Calu3 (cell line): ENCODE results near the gene RAPGEF6. TPM values are rescaled to one million over a fixed set of nuclear protein-coding genes. Genes with fewer than 3 reads are reported as not detected.
"Not testable (repeated sequence)": the region's sequence is repeated elsewhere in the genome, so short reads cannot be mapped to it uniquely, and the experiment has no call there.

Source experiments
- BruUV-seq: library from RNA; stranded (reverse); fragments of 400-500 nt; replicated peaks from 2 replicates; lab custom pipeline; 2021; lab: Mats Ljungman, UMichigan
- CTCF ChIA-PET: fragments of 300-600 bp; sonication (Branson Sonifier 250); formaldehyde crosslinking; loops from one replicate; lab custom pipeline; 2022; ENCODE audit warnings: antibody characterized with exemption; lab: Charles Lee
- DNase-seq: peaks from one replicate; pipeline ENCODE4 v3.0.0; 2022
- H3K27ac Mint-ChIP-seq: one replicate; pipeline ENCODE4 v1.8.0; 2022; ENCODE audit warnings: mixed read lengths; ENCODE audit not compliant: unreplicated experiment
- H3K27me3 Mint-ChIP-seq: one replicate; pipeline ENCODE4 v1.8.0; 2022; ENCODE audit warnings: mixed read lengths; ENCODE audit not compliant: unreplicated experiment
- H3K36me3 Mint-ChIP-seq: one replicate; pipeline ENCODE4 v1.8.0; 2022; ENCODE audit warnings: mild to moderate bottlenecking, moderate library complexity, mixed read lengths; ENCODE audit not compliant: insufficient read depth, unreplicated experiment
- H3K4me1 Mint-ChIP-seq: one replicate; pipeline ENCODE4 v1.8.0; 2022; ENCODE audit warnings: mild to moderate bottlenecking, low read depth, mixed read lengths; ENCODE audit not compliant: unreplicated experiment
- H3K4me3 Mint-ChIP-seq: one replicate; pipeline ENCODE4 v1.8.0; 2022; ENCODE audit warnings: mild to moderate bottlenecking, low read depth, moderate library complexity, mixed read lengths; ENCODE audit not compliant: unreplicated experiment
- H3K9me3 Mint-ChIP-seq: one replicate; pipeline ENCODE4 v1.8.0; 2022; ENCODE audit warnings: low read depth, mixed read lengths; ENCODE audit not compliant: unreplicated experiment
- intact Hi-C: fragments of 100-400 bp; cut with micrococcal nuclease; formaldehyde crosslinking; loops from one replicate; pipeline ENCODE4 v1.10.0; 2022; ENCODE audit not compliant: unreplicated experiment
- total RNA-seq: library from RNA; stranded (reverse); gene quantifications from 2 replicates; pipeline ENCODE4 v1.2.3, GENCODE V29; 2022
- TF ChIP-seq, protein P1 (sequence below): fragments of 200-600 bp; IDR thresholded peaks from one replicate; pipeline ENCODE4 v1.8.0; 2022; ENCODE audit warnings: antibody characterized with exemption; ENCODE audit not compliant: unreplicated experiment

The RAPGEF6 gene
- total RNA-seq, 1 experiment from 2014 or later, result 27.3 TPM

DNA sequence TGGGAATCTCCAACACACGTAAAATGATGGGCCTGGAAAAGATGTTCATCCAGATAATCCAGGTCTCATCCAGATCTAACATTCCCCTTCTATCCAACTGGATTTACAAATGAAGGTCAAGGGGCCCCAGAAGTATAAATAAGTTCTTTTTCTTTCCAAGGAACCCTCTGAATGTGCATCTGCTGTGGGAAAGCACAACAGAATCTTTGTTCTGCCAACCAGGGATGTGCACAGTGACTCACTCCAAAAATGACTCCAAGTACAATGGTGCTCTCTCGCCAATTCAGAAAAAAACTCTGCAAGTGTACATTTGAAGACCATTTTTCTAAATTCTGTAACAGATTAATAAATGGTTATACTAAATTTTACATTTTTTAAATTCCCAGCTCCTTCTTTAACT lies 12.4 kb downstream of the RAPGEF6 start:
- CTCF ChIA-PET, result no interaction called here

GRCh38 chr5:131621164-131621563 lies 13.9 kb downstream of the RAPGEF6 start:
- intact Hi-C loops, CTCF ChIA-PET, DNase-seq, H3K9me3 Mint-ChIP-seq, H3K27ac Mint-ChIP-seq, H3K4me3 Mint-ChIP-seq, H3K27me3 Mint-ChIP-seq, H3K36me3 Mint-ChIP-seq, BruUV-seq: not testable (repeated sequence)
- peaks cover 37% of the 10 kb centered on the region for H3K4me1 Mint-ChIP-seq

More for the DNA sequence above, 12.4 kb downstream of the RAPGEF6 start:
- TF ChIP-seq, protein P1, sequence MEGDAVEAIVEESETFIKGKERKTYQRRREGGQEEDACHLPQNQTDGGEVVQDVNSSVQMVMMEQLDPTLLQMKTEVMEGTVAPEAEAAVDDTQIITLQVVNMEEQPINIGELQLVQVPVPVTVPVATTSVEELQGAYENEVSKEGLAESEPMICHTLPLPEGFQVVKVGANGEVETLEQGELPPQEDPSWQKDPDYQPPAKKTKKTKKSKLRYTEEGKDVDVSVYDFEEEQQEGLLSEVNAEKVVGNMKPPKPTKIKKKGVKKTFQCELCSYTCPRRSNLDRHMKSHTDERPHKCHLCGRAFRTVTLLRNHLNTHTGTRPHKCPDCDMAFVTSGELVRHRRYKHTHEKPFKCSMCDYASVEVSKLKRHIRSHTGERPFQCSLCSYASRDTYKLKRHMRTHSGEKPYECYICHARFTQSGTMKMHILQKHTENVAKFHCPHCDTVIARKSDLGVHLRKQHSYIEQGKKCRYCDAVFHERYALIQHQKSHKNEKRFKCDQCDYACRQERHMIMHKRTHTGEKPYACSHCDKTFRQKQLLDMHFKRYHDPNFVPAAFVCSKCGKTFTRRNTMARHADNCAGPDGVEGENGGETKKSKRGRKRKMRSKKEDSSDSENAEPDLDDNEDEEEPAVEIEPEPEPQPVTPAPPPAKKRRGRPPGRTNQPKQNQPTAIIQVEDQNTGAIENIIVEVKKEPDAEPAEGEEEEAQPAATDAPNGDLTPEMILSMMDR, result no peak
- DNase-seq, result no peak
- no peaks in the 10 kb centered on the region for H3K36me3 Mint-ChIP-seq
- intact Hi-C loops, result no loop called here
- H3K27me3 Mint-ChIP-seq, result no peaks in the 10 kb centered on the region
- H3K27ac Mint-ChIP-seq, result no peak overlapping the region
- peaks cover 5% of the 10 kb centered on the region for H3K9me3 Mint-ChIP-seq
- peaks cover 37% of the 10 kb centered on the region for H3K4me1 Mint-ChIP-seq
- BruUV-seq, result no TSS peak
- H3K4me3 Mint-ChIP-seq, result no peak overlapping the region

DNA sequence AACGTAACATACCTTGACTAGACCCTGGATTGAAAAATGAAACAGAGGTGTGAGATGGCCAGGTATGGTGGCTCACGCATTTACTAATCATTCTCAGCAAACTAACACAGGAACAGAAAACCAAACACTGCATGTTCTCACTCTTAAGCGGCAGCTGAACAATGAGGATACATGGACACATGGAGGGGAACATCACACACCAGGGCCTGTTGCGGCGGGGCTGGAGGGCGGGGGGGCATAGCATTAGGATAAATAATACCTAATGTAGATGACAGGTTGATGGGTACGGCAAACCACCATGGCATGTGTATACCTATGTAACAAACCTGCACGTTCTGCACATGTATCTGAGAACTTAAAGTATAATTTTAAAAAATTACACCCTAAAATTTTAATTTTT lies 15.9 kb downstream of the RAPGEF6 start:
- no peak for DNase-seq
- no peaks in the 10 kb centered on the region for H3K27me3 Mint-ChIP-seq
- peaks cover 45% of the 10 kb centered on the region for H3K4me1 Mint-ChIP-seq
- no peak overlapping the region for H3K27ac Mint-ChIP-seq
- TF ChIP-seq, protein P1, result no peak
- intact Hi-C loops, result no loop called here
- no TSS peak for BruUV-seq
- peaks cover 3% of the 10 kb centered on the region for H3K9me3 Mint-ChIP-seq
- CTCF ChIA-PET, result no interaction called here
- peaks cover 13% of the 10 kb centered on the region for H3K36me3 Mint-ChIP-seq
- H3K4me3 Mint-ChIP-seq, result no peak overlapping the region

GRCh38 chr5:131617140-131617822 lies 17.7 kb downstream of the RAPGEF6 start:
- no peak overlapping the region for H3K27ac Mint-ChIP-seq
- CTCF ChIA-PET, result interaction anchor here (0.7 kb wide), 1 partner anchor 1301 kb away, joined by 3 read pairs; no protein-coding TSS in a partner anchor
- no peak overlapping the region for H3K4me3 Mint-ChIP-seq
- peaks cover 18% of the 10 kb centered on the region for H3K36me3 Mint-ChIP-seq
- H3K4me1 Mint-ChIP-seq, result peaks cover 26% of the 10 kb centered on the region
- DNase-seq, result no peak
- TF ChIP-seq, protein P1, result no peak
- no TSS peak for BruUV-seq
- intact Hi-C loops, result no loop called here
- no peaks in the 10 kb centered on the region for H3K27me3 Mint-ChIP-seq
- H3K9me3 Mint-ChIP-seq, result no peaks in the 10 kb centered on the region

GRCh38 chr5:131615957-131616356 lies 19.1 kb downstream of the RAPGEF6 start:
- BruUV-seq, result no TSS peak
- intact Hi-C loops, result no loop called here
- peaks cover 18% of the 10 kb centered on the region for H3K36me3 Mint-ChIP-seq
- no peaks in the 10 kb centered on the region for H3K9me3 Mint-ChIP-seq
- CTCF ChIA-PET, result interaction anchor here (0.6 kb wide), 1 partner anchor 849 kb away, joined by 3 read pairs; no protein-coding TSS in a partner anchor
- H3K27me3 Mint-ChIP-seq, result no peaks in the 10 kb centered on the region
- no peak overlapping the region for H3K4me3 Mint-ChIP-seq
- no peak overlapping the region for H3K27ac Mint-ChIP-seq
- TF ChIP-seq, protein P1, result no peak
- peaks cover 21% of the 10 kb centered on the region for H3K4me1 Mint-ChIP-seq
- DNase-seq, result no peak
